Stimulated activated effector memory CD8-positive, alpha-beta T cell treated with anti-CD3 and anti-CD28 coated beads, Interleukin-12 subunit alpha, Interleukin-12 subunit beta, amount 100 ng/mL, for 72 hours (primary cell): Measurements from ENCODE around the gene UQCRFS1.

Source experiments
- ATAC-seq: fragments of 150-1000 bp; cut with Tn5 transposase; 2 replicates; pipeline ENCODE4 v1.10.0; 2021
- DNase-seq, 2 donors: peaks; one replicate each; pipeline ENCODE4 v3.0.0; 2021 to 2022; ENCODE audit warnings: low spot score in 2 of 2
- H3K27ac Mint-ChIP-seq: one replicate; pipeline ENCODE4 v1.8.0; 2022; ENCODE audit warnings: mild to moderate bottlenecking, mixed read lengths
- H3K36me3 Mint-ChIP-seq: one replicate; pipeline ENCODE4 v1.8.0; 2022; ENCODE audit warnings: mild to moderate bottlenecking, mixed read lengths
- H3K4me1 Mint-ChIP-seq: one replicate; pipeline ENCODE4 v1.8.0; 2022; ENCODE audit warnings: mixed read lengths
- H3K4me3 Mint-ChIP-seq: one replicate; pipeline ENCODE4 v1.8.0; 2022; ENCODE audit warnings: mild to moderate bottlenecking, mixed read lengths
- H3K9me3 Mint-ChIP-seq: one replicate; pipeline ENCODE4 v1.8.0; 2022; ENCODE audit warnings: mixed read lengths

UQCRFS1 gene

DNA sequence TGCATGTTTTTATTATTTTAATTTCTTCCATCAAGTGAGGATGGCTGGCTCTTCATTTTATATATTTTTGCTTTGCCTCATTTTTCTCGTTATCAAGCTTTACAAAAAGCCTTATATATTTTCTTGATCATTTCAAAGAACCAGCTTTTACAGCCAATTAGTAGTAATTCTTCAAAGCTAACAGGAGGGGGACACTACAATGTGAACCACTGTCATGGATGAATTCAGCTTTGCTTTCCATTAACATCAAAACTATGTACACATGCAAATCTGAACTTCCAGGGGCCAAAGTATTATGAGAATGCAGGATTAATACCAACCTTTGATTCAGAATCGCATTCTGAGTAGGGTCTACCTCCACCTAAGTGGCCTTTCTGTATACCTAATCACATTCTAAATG, 11.1 kb downstream of the UQCRFS1 start:
- no peak for ATAC-seq
- H3K27ac Mint-ChIP-seq, result no peak overlapping the region
- H3K4me1 Mint-ChIP-seq, result peaks cover 7% of the 10 kb centered on the region
- H3K36me3 Mint-ChIP-seq, result peaks cover 18% of the 10 kb centered on the region
- peaks cover 3% of the 10 kb centered on the region for H3K9me3 Mint-ChIP-seq
- no peak for DNase-seq
- no peak overlapping the region for H3K4me3 Mint-ChIP-seq

DNA sequence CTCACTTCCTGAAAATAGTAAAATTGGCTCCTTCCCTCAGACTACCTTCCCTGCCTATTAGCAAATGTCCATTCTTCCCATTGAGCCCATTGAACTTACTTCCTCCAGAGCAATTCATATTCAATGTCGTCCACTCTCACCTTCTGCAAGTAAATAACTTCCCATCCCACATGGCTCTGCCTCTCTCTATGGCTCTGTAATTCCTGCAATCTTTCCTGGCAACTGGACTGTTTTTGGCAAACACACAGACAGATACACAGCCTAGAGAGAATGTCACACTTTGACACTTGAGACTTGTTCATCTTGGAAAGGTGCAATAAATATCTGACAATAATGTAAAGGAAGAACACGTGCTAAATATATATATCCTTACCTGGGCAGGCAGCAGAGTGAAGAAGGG, 18.3 kb downstream of the UQCRFS1 start:
- Mint-ChIP-seq H3K27ac (no peak overlapping the region), H3K4me3 (no peak overlapping the region), H3K4me1 (peaks cover 10% of the 10 kb centered on the region), H3K9me3 (peaks cover 3% of the 10 kb centered on the region), H3K36me3 (no peaks in the 10 kb centered on the region)
- no peak for ATAC-seq
- DNase-seq, result no peak

DNA sequence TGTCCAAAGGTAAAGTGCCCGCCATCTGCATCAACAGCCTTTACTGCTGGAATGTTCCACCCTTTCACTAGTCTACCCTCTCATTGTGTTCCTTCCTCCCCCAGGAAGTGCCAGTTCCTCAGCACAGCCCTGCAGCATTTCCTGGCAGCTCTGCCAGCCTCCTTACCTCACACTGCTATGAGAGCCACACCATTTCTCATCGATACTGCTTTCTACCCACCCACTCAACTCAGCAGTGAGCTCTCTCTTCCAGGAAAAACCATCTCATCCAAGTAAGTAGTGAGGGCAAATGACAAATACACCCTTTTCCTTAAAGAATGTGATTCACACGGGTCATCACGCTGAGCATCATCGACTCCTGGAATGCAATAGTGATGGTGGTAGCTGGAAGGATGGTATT, 19.8 kb downstream of the UQCRFS1 start:
- ATAC-seq, result peak; percentile 57
- H3K4me3 Mint-ChIP-seq, result no peak overlapping the region
- no peaks in the 10 kb centered on the region for H3K36me3 Mint-ChIP-seq
- no peak overlapping the region for H3K27ac Mint-ChIP-seq
- H3K9me3 Mint-ChIP-seq, result peaks cover 3% of the 10 kb centered on the region
- H3K4me1 Mint-ChIP-seq, result peaks cover 10% of the 10 kb centered on the region
- DNase-seq, result peak in 1 of 2 donors; percentile 18

DNA sequence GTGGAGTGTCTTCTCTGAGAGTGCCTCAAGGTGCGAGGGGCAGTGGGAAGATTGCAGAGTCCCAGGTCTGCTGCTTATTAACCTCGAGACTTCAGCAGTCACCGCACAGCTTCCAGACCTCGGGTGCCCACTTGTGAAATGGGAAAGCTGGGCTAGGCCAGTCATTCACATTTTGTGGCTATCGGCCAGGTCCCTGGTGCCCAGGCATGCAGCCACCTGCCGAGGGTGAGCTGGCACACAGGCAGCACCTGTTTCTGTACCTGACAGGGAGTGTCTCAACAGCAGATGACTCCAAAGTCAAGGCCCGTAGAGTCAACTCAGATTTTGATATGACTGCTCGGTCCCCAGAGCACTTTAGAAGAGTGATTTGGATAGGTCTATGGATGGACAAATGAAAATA, 21.9 kb downstream of the UQCRFS1 start:
- Mint-ChIP-seq H3K4me3 (no peak overlapping the region), H3K4me1 (peaks cover 10% of the 10 kb centered on the region), H3K27ac (no peak overlapping the region), H3K36me3 (no peaks in the 10 kb centered on the region), H3K9me3 (no peaks in the 10 kb centered on the region)
- ATAC-seq (no peak), DNase-seq (no peak)

DNA sequence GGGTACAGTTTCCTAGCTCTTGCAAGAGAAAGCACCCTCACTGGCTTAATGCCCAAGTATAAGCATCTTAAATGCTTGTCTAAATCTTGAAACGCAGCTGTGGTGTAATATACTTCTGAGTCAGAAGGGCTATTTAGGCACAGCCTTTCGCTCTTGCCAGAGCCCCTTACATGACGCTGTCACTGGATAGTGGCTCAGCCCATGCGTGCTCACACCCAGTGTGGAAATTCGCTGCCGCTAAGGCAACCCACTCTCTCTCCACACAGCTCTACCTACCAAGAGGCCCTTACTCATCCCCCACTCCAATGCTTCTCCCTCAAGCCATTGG, 24.0 kb downstream of the UQCRFS1 start:
- no peaks in the 10 kb centered on the region for H3K9me3 Mint-ChIP-seq
- H3K4me1 Mint-ChIP-seq, result peaks cover 10% of the 10 kb centered on the region
- DNase-seq (no peak), ATAC-seq (no peak)
- H3K36me3 Mint-ChIP-seq, result no peaks in the 10 kb centered on the region
- H3K27ac Mint-ChIP-seq, result no peak overlapping the region
- no peak overlapping the region for H3K4me3 Mint-ChIP-seq

DNA sequence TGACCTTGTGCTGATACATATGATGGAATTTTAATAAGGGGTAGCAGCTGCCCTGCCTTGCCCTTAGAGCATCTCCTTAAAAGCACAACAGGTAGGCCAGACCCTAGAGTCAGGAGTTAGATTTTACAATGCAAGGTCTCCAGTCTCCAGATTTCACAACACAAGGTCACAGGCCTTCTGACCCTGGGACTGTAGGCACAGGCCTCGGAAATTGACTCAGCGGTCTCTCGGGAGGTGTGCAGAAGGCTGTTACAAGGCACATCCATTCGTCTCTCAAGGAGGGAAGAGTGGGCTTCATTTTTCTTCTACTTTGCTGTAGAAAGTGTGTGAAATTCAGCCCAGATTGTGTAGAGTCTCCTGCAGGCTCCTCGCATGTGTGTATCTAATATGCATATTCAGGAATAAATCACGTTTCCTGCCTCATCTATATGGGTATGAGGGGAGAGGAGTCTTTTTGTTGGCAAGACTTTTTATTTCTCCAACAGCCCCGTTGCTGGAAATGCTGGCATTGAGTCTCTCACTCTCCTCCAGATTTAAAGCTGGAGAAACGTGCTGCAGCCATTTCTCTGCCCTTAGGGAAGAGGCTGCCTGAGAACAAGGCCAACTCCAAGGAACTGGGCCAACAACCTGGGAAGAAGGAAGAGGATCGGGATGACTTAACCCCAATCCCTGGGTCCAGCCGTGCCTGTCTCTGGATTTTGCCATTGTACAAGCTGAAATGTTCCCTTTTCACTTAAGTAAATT, 24.5 kb downstream of the UQCRFS1 start:
- Mint-ChIP-seq H3K4me1 (peaks cover 7% of the 10 kb centered on the region), H3K27ac (no peak overlapping the region), H3K4me3 (no peak overlapping the region), H3K36me3 (no peaks in the 10 kb centered on the region), H3K9me3 (no peaks in the 10 kb centered on the region)
- ATAC-seq, result no peak
- no peak for DNase-seq

DNA sequence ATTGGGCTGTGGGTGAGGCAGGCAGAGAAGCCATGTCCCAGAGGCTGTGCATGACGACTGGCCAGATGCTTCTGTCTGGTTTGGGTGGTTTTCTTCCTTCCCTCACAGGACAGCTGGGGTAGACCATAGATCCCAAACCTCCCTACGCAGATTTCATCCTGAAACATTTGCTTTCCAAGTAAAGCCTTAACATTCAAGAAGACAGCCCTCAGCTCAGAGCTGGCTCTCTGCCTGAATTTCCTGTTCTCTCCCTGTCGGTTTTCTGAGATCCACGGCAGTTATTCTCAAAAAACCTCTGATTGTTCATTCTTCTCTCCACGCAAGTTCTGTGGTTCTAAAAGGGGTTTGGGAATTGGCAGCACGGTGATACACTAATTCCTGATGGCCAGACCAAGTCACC, 25.3 kb downstream of the UQCRFS1 start:
- no peak for ATAC-seq
- Mint-ChIP-seq H3K27ac (no peak overlapping the region), H3K4me1 (no peaks in the 10 kb centered on the region), H3K9me3 (no peaks in the 10 kb centered on the region), H3K36me3 (no peaks in the 10 kb centered on the region), H3K4me3 (no peak overlapping the region)
- DNase-seq, result no peak

DNA sequence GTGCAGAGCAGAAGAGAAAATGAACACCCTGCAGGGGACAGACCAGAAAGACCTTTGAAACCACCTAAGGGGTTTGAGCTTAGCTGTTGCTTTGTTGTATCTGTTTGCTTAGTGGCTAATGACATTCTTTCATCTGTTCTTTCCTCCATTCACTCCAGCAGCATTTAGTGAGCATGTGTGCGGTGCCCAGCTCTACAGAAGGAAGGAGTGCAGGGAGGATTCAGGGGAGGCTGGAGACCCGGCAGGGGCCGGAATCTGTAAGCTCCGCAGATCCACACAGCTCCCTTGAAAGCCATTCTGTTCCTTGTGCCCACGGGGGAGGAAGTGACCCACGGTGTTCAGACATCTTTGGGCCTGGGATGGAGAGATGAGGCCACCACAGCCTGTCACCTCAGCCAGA, 27.5 kb downstream of the UQCRFS1 start:
- Mint-ChIP-seq H3K36me3 (no peaks in the 10 kb centered on the region), H3K4me3 (no peak overlapping the region), H3K4me1 (no peaks in the 10 kb centered on the region), H3K27ac (no peak overlapping the region), H3K9me3 (no peaks in the 10 kb centered on the region)
- no peak for ATAC-seq
- no peak for DNase-seq

DNA sequence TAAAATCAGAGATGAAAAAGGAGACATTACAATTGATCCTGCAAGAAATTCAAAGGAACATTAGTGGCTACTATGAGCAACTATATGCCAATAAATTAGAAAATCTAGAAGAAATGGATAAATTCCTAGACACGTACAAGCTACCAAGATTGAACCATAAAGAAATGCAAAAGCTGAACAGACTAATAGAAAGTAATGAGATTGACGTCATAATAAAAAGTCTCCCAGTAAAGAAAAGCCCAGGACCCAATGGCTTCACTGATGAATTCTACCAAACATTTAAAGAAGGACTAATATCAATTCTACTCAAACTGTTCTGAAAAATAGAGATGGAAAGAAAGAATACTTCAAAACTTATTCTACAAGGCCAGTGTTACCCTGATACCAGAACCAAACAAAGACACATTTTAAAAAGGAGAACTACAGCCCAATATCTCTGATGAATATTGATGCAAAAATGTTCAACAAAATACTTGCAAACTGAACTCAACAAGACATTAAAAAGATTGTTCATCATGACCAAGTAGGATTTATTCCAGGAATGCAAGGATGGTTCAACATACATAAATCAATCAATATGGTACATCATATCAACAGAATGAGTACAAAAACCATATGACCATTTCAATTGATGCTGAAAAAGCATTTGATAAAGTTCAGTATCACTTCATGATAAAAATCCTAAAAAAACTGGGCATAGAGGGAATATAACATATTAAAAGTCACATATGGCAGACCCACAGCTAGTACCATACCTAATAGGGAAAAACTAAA, 35.8 kb downstream of the UQCRFS1 start:
- DNase-seq (no peak), ATAC-seq (no peak)
- H3K9me3 Mint-ChIP-seq, result peaks cover 31% of the 10 kb centered on the region
- no peak overlapping the region for H3K4me3 Mint-ChIP-seq
- H3K4me1 Mint-ChIP-seq, result no peaks in the 10 kb centered on the region
- no peak overlapping the region for H3K27ac Mint-ChIP-seq
- no peaks in the 10 kb centered on the region for H3K36me3 Mint-ChIP-seq

DNA sequence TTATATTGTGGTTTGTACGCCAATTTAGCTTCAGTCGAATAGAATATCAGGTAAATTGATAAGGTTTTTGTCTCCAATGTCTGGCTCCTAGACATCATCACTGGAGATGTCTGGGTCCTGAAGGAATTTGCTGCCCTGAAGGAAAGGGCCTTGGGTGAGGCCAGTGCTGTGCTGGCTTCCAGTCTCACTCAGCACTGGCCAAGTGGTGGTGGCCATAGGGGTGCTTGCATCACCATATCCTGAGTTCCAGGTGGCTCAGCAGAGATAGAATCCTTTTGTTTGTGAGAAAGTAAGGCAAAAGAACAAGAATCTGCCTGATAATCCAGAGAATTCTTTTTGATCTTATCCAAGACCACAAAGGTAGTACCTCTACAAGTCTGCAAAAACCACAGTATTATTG, 39.1 kb downstream of the UQCRFS1 start:
- ATAC-seq (no peak), DNase-seq (no peak)
- H3K4me3 Mint-ChIP-seq, result no peak overlapping the region
- no peaks in the 10 kb centered on the region for H3K4me1 Mint-ChIP-seq
- no peak overlapping the region for H3K27ac Mint-ChIP-seq
- peaks cover 31% of the 10 kb centered on the region for H3K9me3 Mint-ChIP-seq
- H3K36me3 Mint-ChIP-seq, result no peaks in the 10 kb centered on the region

DNA sequence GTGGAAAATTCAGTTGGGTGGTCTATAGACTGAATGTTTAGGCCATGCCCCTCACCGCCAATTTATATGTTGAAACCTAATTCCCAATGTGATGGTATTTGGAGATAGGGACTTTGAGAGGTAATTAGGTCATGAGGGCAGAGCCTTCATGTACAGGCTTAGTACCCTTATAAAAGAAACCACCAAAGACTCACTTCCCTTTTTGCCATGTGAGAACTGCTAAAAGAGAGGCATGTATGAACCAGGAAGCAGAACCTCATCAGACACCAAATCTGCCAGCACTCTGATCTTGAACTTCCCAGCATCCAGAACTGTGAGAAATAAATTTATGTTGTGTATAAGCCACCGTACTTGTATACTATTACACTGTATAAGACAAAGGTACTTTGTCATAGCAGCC, 40.6 kb downstream of the UQCRFS1 start:
- DNase-seq, result no peak
- Mint-ChIP-seq H3K27ac (no peak overlapping the region), H3K4me1 (no peaks in the 10 kb centered on the region), H3K4me3 (no peak overlapping the region), H3K9me3 (peaks cover 31% of the 10 kb centered on the region), H3K36me3 (no peaks in the 10 kb centered on the region)
- no peak for ATAC-seq

DNA sequence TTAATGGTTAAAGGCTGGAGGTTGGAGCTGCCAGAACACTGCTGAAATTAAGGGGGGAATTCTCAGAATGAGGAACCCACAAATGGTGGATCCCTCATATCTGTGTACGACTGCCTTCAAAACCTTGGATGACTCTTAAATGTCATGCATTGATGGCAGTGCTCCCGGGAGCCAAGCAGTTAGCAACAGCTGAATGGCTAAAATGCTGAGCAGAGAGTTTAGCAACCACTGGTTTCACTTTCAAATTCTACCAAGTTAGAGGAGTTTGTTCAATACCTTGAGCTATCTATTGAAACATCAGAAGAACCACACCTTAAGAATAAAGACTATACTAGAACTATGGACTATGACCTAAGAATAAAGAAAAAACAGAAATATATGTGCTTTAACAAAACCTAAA, 41.4 kb downstream of the UQCRFS1 start:
- H3K4me3 Mint-ChIP-seq, result no peak overlapping the region
- H3K27ac Mint-ChIP-seq, result no peak overlapping the region
- DNase-seq (no peak), ATAC-seq (no peak)
- no peaks in the 10 kb centered on the region for H3K4me1 Mint-ChIP-seq
- peaks cover 27% of the 10 kb centered on the region for H3K9me3 Mint-ChIP-seq
- H3K36me3 Mint-ChIP-seq, result no peaks in the 10 kb centered on the region

DNA sequence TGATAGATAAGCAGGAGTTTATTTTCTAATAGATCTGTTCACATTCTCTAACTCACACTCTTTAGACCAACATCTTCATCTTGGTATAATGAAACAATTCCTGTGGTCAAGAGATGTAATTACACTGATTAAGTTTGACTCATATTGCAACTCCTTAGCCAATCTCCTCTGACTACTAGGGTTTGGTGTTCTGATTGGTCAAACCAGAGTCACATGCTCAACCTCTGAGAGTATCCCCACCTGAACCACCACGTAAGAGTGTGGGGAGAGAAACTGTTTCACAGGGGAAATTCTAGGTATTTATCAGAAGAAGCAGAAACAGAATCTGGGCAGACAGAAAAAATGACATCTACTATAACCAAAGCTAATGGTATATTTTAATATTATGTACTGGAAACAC, 42.4 kb downstream of the UQCRFS1 start:
- ATAC-seq (peak; percentile 57), DNase-seq (no peak)
- Mint-ChIP-seq H3K36me3 (no peaks in the 10 kb centered on the region), H3K4me1 (no peaks in the 10 kb centered on the region), H3K4me3 (no peak overlapping the region), H3K9me3 (peaks cover 18% of the 10 kb centered on the region), H3K27ac (no peak overlapping the region)

DNA sequence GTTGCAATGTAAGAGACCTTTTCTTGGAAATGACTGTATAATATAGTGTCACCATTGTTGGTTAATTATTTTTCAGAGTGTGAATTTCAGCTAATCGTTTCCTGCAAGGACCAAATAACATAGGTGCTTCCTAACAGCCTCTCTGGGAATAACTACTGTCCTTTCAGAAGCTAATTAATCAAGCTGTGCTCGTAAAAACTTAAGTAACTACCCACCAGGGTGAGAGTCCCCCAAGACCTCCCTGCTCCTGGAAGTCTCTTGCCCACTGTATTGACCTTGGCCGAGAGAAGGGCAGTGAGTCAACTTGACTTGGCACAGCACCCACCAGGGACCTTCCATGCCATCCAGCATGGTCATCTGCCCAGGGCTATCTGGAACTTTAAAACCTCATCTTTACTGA, 50.3 kb downstream of the UQCRFS1 start:
- ATAC-seq (no peak), DNase-seq (no peak)
- H3K4me1 Mint-ChIP-seq, result no peaks in the 10 kb centered on the region
- H3K27ac Mint-ChIP-seq, result no peak overlapping the region
- peaks cover 2% of the 10 kb centered on the region for H3K9me3 Mint-ChIP-seq
- H3K36me3 Mint-ChIP-seq, result no peaks in the 10 kb centered on the region
- no peak overlapping the region for H3K4me3 Mint-ChIP-seq

DNA sequence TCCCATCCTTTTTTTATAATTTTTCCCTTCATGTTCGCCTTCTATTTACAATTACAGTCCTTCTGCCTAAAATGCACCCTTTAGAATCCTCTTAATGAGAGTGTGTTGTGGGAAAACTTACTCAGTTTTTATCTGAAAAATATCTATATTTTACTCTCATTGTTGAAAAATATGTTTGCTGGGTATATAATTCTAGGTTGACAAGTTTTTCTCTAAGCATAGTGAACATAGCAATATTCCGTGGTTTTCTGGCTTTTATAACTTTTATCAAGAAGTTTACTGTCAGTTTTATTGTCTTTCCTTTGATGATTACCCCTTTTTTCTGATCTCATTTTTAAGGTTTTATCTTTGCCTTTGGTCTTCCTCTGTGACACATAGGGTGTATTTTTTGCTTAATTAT, 57.3 kb downstream of the UQCRFS1 start:
- no peak for ATAC-seq
- DNase-seq, result no peak

More for the DNA sequence above, 57.3 kb downstream of the UQCRFS1 start:
- Mint-ChIP-seq H3K4me1 (no peaks in the 10 kb centered on the region), H3K27ac (no peak overlapping the region), H3K4me3 (no peak overlapping the region), H3K9me3 (peaks cover 32% of the 10 kb centered on the region), H3K36me3 (no peaks in the 10 kb centered on the region)
